ENCODE results near the gene POLR2E.

Gene POLR2E

DNA sequence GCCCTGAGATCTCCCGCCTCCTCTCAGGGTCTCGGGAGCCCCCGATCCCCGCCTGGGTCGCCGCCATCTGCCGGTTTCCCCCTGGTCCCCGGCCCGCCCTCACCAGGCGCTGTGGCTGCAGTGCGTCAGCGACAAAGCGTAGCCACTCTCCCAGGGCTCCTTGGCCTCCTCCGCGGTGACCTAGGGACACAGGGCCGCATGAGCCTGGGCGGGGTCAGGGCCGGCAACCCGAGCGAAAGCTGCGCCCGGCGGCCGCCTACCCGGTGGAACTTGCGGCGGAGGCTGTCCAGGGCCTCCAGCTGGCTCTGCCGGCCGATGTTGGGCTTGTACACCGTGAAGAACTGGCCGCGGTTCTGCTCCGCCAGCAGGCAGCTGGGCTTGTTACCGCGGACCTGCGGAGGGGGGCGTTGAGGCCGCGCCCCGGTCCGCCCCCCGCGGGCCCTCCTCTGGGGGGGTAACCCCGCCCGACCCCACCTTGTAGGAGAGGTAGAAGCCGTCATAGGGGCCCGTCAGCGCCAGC lies 13.9 kb upstream of the POLR2E start:
- H3K27ac ChIP-seq: peak overlapping the region; percentile 98
- TF ChIP-seq, protein P1, sequence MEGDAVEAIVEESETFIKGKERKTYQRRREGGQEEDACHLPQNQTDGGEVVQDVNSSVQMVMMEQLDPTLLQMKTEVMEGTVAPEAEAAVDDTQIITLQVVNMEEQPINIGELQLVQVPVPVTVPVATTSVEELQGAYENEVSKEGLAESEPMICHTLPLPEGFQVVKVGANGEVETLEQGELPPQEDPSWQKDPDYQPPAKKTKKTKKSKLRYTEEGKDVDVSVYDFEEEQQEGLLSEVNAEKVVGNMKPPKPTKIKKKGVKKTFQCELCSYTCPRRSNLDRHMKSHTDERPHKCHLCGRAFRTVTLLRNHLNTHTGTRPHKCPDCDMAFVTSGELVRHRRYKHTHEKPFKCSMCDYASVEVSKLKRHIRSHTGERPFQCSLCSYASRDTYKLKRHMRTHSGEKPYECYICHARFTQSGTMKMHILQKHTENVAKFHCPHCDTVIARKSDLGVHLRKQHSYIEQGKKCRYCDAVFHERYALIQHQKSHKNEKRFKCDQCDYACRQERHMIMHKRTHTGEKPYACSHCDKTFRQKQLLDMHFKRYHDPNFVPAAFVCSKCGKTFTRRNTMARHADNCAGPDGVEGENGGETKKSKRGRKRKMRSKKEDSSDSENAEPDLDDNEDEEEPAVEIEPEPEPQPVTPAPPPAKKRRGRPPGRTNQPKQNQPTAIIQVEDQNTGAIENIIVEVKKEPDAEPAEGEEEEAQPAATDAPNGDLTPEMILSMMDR (IDR thresholded peaks at IDR 0.05): no peak
- no peak for TF ChIP-seq ZFX (IDR thresholded peaks at IDR 0.05; ENCODE audit: borderline replicate concordance)

DNA sequence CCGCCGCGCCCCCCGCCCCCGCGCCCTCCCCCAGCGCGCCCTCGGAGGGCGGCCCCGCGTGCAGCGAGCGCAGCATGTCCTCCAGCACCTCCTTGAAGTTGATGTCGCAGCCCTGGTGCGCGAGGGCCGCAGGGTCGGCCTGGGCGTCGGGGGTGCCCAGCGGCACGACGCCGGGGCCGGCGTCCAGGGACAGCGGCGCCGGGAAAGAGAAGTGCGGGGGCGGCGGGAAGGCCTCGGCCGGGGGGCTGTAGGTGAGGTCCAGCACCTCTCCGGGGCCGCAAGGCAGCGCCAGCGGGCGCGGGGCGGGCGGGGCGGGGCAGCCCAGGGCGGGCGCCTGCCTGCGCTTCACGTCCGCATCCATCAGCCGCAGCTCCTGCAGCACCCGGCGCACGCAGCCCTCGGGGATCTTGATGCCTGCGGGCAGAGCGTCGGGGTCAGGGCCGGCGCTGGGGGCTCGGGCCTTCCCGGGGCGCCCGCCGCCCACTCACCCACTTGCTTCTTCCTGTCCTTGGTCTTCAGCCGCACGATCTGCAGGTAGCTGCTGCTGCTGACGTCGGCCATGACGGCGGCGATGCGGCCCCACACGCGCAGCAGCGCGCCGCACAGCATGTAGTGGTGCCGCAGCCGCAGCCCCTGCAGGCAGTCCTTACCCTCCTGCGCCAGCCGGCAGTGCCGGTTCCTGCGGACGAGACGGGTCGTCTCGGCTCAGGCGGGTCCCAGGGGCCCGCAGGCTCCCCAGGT lies 13.3 kb upstream of the POLR2E start:
- peak overlapping the region; percentile 98 for H3K27ac ChIP-seq
- TF ChIP-seq, protein P1 (IDR thresholded peaks at IDR 0.05): no peak
- TF ChIP-seq ZFX (IDR thresholded peaks at IDR 0.05; ENCODE audit: borderline replicate concordance): no peak

DNA sequence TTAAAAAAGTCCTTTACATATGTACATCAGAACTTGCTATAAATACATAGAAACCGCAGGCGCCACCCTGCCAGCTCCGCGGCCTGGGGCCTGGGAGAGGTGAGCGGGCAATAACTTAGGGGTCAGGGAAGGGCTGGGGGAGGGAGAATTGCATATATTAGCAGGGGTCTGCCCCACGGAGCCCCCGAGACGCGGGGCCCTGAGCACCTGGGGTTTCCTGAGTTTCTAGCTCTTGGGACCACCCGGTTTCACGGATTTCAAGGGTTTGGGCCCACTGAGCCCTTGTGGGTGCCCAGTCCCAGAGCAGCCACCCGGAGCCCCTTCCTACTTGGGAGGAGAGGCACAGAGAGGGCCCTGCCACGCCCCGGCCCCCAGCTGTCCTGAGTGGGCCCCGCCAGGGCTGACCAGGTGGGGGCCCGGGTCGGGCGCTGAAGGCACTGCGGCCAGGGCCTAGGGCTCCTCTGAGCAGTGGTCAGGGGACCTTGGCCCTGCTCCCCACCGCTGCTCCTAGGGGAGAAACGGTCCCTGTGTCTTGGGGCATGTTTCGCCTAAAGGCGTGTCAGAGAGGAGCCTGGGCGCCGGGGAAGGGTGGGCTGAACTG lies 12.6 kb upstream of the POLR2E start:
- peak overlapping the region; percentile 98 for H3K27ac ChIP-seq

DNA sequence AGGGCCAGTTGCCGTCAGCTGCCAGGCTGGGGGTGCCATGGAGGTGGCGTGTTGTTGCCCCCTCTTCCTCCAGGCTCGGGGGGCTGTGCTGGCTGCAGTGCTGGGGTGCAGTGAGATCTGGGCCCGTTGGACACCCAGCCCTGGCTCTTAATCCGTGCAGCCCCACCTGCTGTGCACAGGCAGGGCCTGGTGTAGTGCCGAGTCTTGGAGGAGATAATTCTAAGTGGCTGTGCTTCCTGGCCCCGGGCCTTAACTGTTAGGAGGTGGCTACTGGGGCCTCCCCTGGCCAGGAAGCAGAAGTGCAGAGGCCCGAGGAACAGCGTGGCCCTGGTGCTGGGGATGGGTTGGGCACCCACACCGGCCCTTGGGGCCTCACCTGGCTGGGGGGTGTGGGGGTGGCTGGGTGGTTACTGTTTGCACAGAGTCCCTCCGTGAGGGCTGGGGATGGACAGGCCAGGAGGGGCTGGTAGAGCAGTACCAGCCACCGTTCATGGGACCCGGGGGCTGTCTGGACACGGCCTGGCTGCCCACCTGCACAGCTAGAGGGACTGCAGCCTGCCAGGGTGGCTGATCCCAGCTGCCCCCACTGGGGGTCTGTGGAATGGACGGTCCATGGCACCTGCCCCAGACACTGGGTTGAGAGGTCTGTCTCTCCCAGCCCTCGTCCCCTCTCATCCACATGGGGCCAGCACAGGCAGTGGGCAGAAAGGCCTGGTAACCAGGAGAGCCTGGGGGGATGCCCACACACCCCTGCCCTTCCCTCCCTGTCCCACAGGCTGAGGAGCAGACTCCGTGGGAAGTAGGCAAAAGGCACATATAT lies 11.9 kb upstream of the POLR2E start:
- no peak for TF ChIP-seq ZFX (IDR thresholded peaks at IDR 0.05; ENCODE audit: borderline replicate concordance)
- TF ChIP-seq, protein P1 (IDR thresholded peaks at IDR 0.05): peak; percentile 43
- H3K27ac ChIP-seq: peak overlapping the region; percentile 98

More for the DNA sequence above, 12.6 kb upstream of the POLR2E start:
- no peak for TF ChIP-seq ZFX (IDR thresholded peaks at IDR 0.05; ENCODE audit: borderline replicate concordance)
- TF ChIP-seq, protein P1 (IDR thresholded peaks at IDR 0.05): no peak

DNA sequence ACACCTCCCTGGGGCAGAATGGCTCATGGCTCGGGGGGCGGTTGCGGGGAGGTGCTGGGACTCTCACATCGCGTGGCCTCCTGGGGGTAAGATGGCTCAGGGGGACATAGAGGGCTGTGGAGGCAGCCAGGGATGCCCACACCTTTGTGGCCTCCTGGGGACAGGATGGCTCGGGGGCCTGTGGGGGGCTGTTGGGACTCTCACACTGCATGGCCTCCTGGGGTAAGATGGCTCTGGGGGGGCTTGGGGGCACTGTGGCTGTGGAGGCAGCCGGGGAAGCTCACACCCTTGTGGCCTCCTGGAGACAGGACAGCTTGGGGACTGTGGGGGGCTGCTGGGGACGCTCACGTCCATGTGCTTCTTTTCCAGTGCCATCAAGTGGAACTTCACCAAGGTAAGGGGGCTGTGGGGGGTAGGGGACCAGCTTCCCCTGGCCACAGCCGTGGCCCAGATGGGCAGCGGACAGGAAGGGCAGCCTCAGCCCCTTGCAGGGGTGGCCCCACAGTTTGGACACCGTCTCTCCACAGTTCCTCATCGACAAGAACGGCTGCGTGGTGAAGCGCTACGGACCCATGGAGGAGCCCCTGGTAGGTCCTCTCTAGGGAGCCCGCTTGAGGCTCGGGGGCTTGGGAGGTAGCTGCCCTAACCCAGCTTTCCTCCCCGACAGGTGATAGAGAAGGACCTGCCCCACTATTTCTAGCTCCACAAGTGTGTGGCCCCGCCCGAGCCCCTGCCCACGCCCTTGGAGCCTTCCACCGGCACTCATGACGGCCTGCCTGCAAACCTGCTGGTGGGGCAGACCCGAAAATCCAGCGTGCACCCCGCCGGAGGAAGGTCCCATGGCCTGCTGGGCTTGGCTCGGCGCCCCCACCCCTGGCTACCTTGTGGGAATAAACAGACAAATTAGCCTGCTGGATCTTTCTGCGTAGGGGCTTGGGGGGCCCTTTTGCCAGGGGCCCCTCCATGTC lies 11.0 kb upstream of the POLR2E start:
- peak overlapping the region; percentile 98 for H3K27ac ChIP-seq
- no peak for TF ChIP-seq ZFX (IDR thresholded peaks at IDR 0.05; ENCODE audit: borderline replicate concordance)
- TF ChIP-seq, protein P1 (IDR thresholded peaks at IDR 0.05): no peak

Measured in 22Rv1 (cell line).